OCI-LY1 (cell line): Measurements from ENCODE around the gene KIF23.

ENCODE experiments used
- H2AFZ ChIP-seq: fragments of 200-600 bp; sonication (generic), shearing (Covaris generic); 2 replicates; pipeline ENCODE4 v1.6.0; 2014; ENCODE audit warnings: antibody characterized with exemption, mild to moderate bottlenecking, low read length
- H3F3A ChIP-seq: fragments of 200-600 bp; sonication (generic), shearing (Covaris generic); 2 replicates; pipeline ENCODE4 v1.6.0; 2014; ENCODE audit warnings: mild to moderate bottlenecking, antibody characterized with exemption, low read length, moderate library complexity; ENCODE audit not compliant: insufficient read depth
- H3K27ac ChIP-seq: fragments of 200-600 bp; sonication (generic); 2 replicates; pipeline ENCODE4 v1.5.1; 2014; ENCODE audit warnings: low read length, mixed run types, mild to moderate bottlenecking, low read depth; ENCODE audit not compliant: poor library complexity, severe bottlenecking
- H3K27me3 ChIP-seq: fragments of 200-600 bp; sonication (generic); 2 replicates; pipeline ENCODE4 v1.6.0; 2014; ENCODE audit warnings: antibody characterized with exemption, mild to moderate bottlenecking, low read length, moderate library complexity; ENCODE audit not compliant: insufficient read depth
- H3K36me3 ChIP-seq: fragments of 200-600 bp; sonication (generic); 2 replicates; pipeline ENCODE4 v1.6.1; 2014; ENCODE audit warnings: mild to moderate bottlenecking, antibody characterized with exemption, low read length, moderate library complexity, mixed read lengths; ENCODE audit not compliant: insufficient read depth
- H3K4me1 ChIP-seq: fragments of 200-600 bp; sonication (generic); 2 replicates; pipeline ENCODE4 v1.5.1; 2014; ENCODE audit warnings: mild to moderate bottlenecking, low read length, moderate library complexity; ENCODE audit not compliant: insufficient read depth, severe bottlenecking
- H3K4me2 ChIP-seq: fragments of 200-600 bp; sonication (generic), shearing (Covaris generic); 2 replicates; pipeline ENCODE4 v1.6.1; 2014; ENCODE audit warnings: low read length
- H3K4me3 ChIP-seq: fragments of 200-600 bp; sonication (generic); 2 replicates; pipeline ENCODE4 v1.5.1; 2014; ENCODE audit warnings: low read length, low read depth, mild to moderate bottlenecking, mixed read lengths; ENCODE audit not compliant: poor library complexity, severe bottlenecking
- H3K79me2 ChIP-seq: fragments of 200-600 bp; shearing (Covaris generic); 2 replicates; pipeline ENCODE4 v1.6.1; 2016; ENCODE audit warnings: mixed run types, low read length, mixed read lengths; ENCODE audit not compliant: insufficient read depth
- H3K9ac ChIP-seq: fragments of 200-600 bp; sonication (generic), shearing (Covaris generic); 2 replicates; pipeline ENCODE4 v1.6.1; 2014; ENCODE audit warnings: mild to moderate bottlenecking, low read length, mixed read lengths
- H3K9me2 ChIP-seq: fragments of 200-600 bp; sonication (generic), shearing (Covaris generic); 2 replicates; pipeline ENCODE4 v1.6.1; 2014; ENCODE audit warnings: low read depth, mild to moderate bottlenecking, low read length, mixed read lengths
- H3K9me3 ChIP-seq: fragments of 200-600 bp; shearing (Covaris generic); 2 replicates; pipeline ENCODE4 v1.6.1; 2014; ENCODE audit warnings: low read length, mixed read lengths
- H4K20me1 ChIP-seq: fragments of 200-600 bp; sonication (generic), shearing (Covaris generic); 2 replicates; pipeline ENCODE4 v1.6.0; 2016; ENCODE audit warnings: mild to moderate bottlenecking, low read length; ENCODE audit not compliant: insufficient read depth
- CTCF ChIP-seq: fragments of 200-600 bp; sonication (generic), shearing (Covaris generic); IDR thresholded peaks from 2 replicates; pipeline ENCODE4 v1.5.1; 2017; ENCODE audit warnings: mild to moderate bottlenecking, antibody characterized with exemption, low read length, moderate library complexity, mixed read lengths
- EZH2 ChIP-seq: fragments of 200-600 bp; sonication (generic), shearing (Covaris generic); IDR thresholded peaks from 2 replicates; pipeline ENCODE4 v1.8.0; 2017; ENCODE audit warnings: borderline replicate concordance, mixed run types, mild to moderate bottlenecking, antibody characterized with exemption, low read length, moderate library complexity, mixed read lengths

Gene KIF23

DNA sequence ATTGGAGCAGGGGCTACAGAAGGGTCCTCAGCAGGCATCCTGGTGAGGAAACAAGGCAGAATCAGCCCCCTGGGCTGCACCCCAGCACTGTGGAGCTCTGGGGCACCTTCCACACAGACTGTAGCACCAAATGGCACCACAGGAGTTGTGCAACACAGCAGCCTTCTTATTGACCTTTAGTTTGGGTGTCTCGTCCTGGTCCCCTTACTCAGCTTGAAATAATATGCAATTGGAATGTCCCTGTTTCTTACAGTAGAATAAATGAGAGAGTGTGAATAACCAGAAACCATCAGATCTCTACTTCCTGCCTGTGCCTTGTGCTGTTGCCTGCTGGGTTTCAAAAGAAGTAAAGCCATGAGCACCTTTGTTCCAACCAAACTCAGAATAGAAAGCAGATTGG, 82.9 kb downstream of the KIF23 start:
- Histone ChIP-seq H3K27me3 (no peaks in the 10 kb centered on the region; the same call in none of the 2 replicates), H3K9me3 (no peaks in the 10 kb centered on the region), H3K36me3 (no peaks in the 10 kb centered on the region), H3K4me3 (no peak overlapping the region), H3K79me2 (no peaks in the 10 kb centered on the region), H3K4me2 (no peak overlapping the region), H3K9ac (no peak overlapping the region), H3K9me2 (no peaks in the 10 kb centered on the region), H3F3A (no peaks in the 10 kb centered on the region), H4K20me1 (no peaks in the 10 kb centered on the region), H3K27ac (no peak overlapping the region), H3K4me1 (no peaks in the 10 kb centered on the region), H2AFZ (no peak overlapping the region)
- TF ChIP-seq CTCF (no peak), EZH2 (no peak)

GRCh38 chr15:69497667-69498066, 83.5 kb downstream of the KIF23 start:
- Histone ChIP-seq H3K4me1 (no peaks in the 10 kb centered on the region), H3K9me3 (no peaks in the 10 kb centered on the region), H3K9ac (no peak overlapping the region), H3K4me2 (no peak overlapping the region), H2AFZ (no peak overlapping the region), H3F3A (no peaks in the 10 kb centered on the region), H3K27ac (no peak overlapping the region), H3K36me3 (no peaks in the 10 kb centered on the region), H3K79me2 (no peaks in the 10 kb centered on the region), H4K20me1 (no peaks in the 10 kb centered on the region), H3K4me3 (no peak overlapping the region), H3K9me2 (no peaks in the 10 kb centered on the region), H3K27me3 (no peaks in the 10 kb centered on the region; the same call in none of the 2 replicates)
- TF ChIP-seq CTCF (no peak), EZH2 (no peak)
